Right atrium auricular region (tissue), 2 donors: ENCODE measurements around the gene DGKG. TPM values are rescaled to one million over a fixed set of nuclear protein-coding genes. Genes with fewer than 3 reads are reported as not detected.

Experiments used
- DNase-seq: peaks from one replicate; pipeline ENCODE4 v3.0.0-alpha.2; 2019; ENCODE audit warnings: low spot score
- H3K27ac ChIP-seq, 2 donors: fragments of 200-600 bp; sonication (generic); 1 replicate in 1 of 2; 2 replicates in 1 of 2; pipeline ENCODE4 v1.5.1; 2016 to 2019
- H3K27me3 ChIP-seq, 2 donors: fragments of 200-600 bp; sonication (generic); one replicate each; pipeline versions ENCODE4 v1.5.1 to v1.6.0; 2017 to 2019
- H3K36me3 ChIP-seq: fragments of 200-600 bp; sonication (generic); one replicate; pipeline ENCODE4 v1.5.1; 2016
- H3K4me1 ChIP-seq, 2 donors: fragments of 200-600 bp; sonication (generic); one replicate each; pipeline versions ENCODE4 v1.5.1 to v1.6.0; 2017 to 2019
- H3K4me3 ChIP-seq, 2 donors: fragments of 200-600 bp; sonication (generic); 1 replicate in 1 of 2; 2 replicates in 1 of 2; pipeline ENCODE4 v1.5.1; 2017 to 2019; ENCODE audit warnings: mild to moderate bottlenecking in 1 of 2, moderate library complexity in 1 of 2
- H3K9me3 ChIP-seq, 2 donors: fragments of 200-600 bp; sonication (generic); one replicate each; pipeline ENCODE4 v1.5.1; 2019
- CTCF ChIP-seq, 2 donors: fragments of 200-600 bp; sonication (generic); IDR thresholded peaks; one replicate each; pipeline ENCODE4 v1.5.1; 2019; ENCODE audit warnings: antibody characterized with exemption in 2 of 2
- total RNA-seq, 2 donors: library from RNA; depleted of rRNA; stranded (reverse); fragments of >200 nt; gene quantifications; one replicate each; pipeline ENCODE4 v1.1.0, GENCODE V29; 2016

Gene DGKG
- total RNA-seq, 2 donors from 2014 or later = 25.1 to 27.4 TPM

DNA sequence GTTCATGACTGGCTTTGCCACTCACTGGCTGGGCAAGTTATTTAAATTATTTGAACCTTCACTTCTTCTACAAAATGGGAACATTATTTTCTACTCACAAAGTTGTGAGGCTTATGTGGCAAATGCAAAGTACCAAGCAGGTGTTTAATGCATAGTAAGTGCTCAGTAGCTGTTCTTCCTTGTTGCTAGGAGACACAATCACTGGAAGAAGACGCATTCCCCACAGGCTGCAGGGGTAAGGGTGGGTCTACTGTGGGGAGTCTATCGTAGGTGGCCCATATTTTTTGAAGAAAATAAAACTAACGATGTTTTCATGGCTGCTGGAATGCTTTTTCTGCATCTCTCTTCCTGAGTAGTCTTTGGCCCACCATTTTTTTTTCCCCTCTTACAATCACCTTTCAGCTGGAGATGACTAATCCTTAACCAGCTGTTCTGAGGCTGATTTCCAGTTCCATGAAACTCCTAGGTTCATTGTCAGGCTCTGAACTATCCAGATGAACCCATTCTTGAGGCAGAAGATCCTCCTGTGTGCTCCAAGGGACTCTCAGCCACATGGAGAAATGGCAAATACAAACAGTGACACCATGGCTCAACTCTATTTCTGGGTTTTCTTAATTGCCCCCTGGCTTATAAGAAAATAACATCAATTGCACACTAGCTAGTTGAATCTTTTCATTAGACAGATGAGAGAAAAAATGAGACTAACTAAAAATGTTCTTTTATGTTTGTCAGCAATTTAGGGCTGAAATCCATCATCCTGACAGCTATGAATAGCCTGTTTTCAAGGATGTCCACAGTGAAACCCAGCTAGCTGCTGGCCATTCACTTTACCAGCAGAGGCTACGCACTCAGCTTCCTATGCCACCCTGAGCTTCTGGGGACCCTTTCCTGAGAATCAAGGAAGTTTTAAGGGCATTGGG, 144.9 kb downstream of the DGKG start:
- Histone ChIP-seq H3K4me3 (no peak overlapping the region), H3K9me3 (no peaks in the 10 kb centered on the region), H3K4me1 (peaks cover 0 to 30% of the 10 kb centered on the region in 2 donors), H3K36me3 (no peaks in the 10 kb centered on the region), H3K27ac (peak overlapping the region; percentile 58 to 71), H3K27me3 (no peaks in the 10 kb centered on the region)
- no peak for DNase-seq
- TF ChIP-seq CTCF (IDR thresholded peaks at IDR 0.05) = no peak

- TF ChIP-seq CTCF (IDR thresholded peaks at IDR 0.05) = no peak
- Histone ChIP-seq H3K9me3 (no peaks in the 10 kb centered on the region), H3K36me3 (no peaks in the 10 kb centered on the region), H3K27me3 (no peaks in the 10 kb centered on the region), H3K4me3 (no peak overlapping the region), H3K27ac (no peak overlapping the region), H3K4me1 (peaks cover 0 to 23% of the 10 kb centered on the region in 2 donors)
- DNase-seq = no peak
These were observed 147.4 kb downstream of the DGKG start for GRCh38 chr3:186214670-186215069.

DNA sequence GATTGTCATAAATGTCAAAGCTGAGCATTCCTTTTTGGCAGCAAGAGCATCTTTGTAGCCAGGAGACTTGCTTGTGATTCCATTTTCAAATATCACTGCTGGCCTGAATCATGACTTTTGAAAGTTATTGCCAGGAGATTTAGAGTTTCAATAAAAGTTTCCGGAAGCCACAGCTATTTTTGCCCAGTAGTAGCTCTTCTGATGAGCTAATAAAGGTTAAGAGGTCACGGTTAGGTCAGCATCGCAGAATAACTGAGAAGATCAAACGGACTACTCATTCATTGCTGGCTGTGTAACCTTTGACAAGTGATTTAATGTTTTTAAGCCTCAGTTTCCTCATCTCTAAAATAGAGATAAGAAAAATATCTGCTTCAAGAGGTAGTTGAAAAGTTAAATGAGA, 148.1 kb downstream of the DGKG start:
- H3K27ac ChIP-seq = no peak overlapping the region
- no peaks in the 10 kb centered on the region for H3K9me3 ChIP-seq
- H3K4me1 ChIP-seq = peaks cover 0 to 27% of the 10 kb centered on the region in 2 donors
- TF ChIP-seq CTCF (IDR thresholded peaks at IDR 0.05) = no peak
- no peaks in the 10 kb centered on the region for H3K27me3 ChIP-seq
- no peak for DNase-seq
- no peaks in the 10 kb centered on the region for H3K36me3 ChIP-seq
- H3K4me3 ChIP-seq = no peak overlapping the region

DNA sequence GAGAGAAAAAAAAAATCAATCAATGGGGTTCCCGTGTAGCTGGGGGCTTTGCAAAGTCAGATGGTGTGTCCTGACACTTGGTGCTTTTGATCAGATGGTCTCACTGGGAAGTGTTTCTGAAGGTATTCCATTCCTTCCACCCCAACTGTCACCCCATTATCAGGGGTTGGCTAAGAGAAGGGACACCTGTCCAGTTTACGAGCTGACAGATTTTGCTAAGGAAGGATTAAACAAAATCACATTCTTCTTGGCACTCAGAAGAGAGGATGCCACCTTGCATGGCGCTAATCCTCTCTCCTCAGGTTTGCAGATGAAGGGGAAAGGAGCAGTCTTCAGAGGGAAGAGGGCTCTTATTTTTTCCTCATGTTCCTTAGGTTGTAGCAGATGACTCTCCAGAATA, 149.4 kb downstream of the DGKG start:
- Histone ChIP-seq H3K27me3 (no peaks in the 10 kb centered on the region), H3K4me3 (no peak overlapping the region), H3K36me3 (no peaks in the 10 kb centered on the region), H3K27ac (no peak overlapping the region), H3K9me3 (no peaks in the 10 kb centered on the region), H3K4me1 (peaks cover 0 to 27% of the 10 kb centered on the region in 2 donors)
- no peak for DNase-seq
- TF ChIP-seq CTCF (IDR thresholded peaks at IDR 0.05) = no peak

GRCh38 chr3:186210852-186211500, 151.1 kb downstream of the DGKG start:
- H3K27me3 ChIP-seq = no peaks in the 10 kb centered on the region
- H3K4me3 ChIP-seq = no peak overlapping the region
- H3K4me1 ChIP-seq = peaks cover 0 to 22% of the 10 kb centered on the region in 2 donors
- H3K36me3 ChIP-seq = no peaks in the 10 kb centered on the region
- H3K27ac ChIP-seq = peak overlapping the region; percentile 67 to 83
- DNase-seq = no peak
- no peaks in the 10 kb centered on the region for H3K9me3 ChIP-seq
- TF ChIP-seq CTCF (IDR thresholded peaks at IDR 0.05) = no peak
